NCI-H1694 treated with DMSO at 0.1 percent for 48 hours (cell line): ENCODE results near the gene DNAH5.
"Not testable (repeated sequence)": the region's sequence is repeated elsewhere in the genome, so short reads cannot be mapped to it uniquely, and the experiment has no call there.

Experiments used
- DNase-seq: peaks from one replicate; lab custom pipeline; 2025; lab: John Stamatoyannopoulos, UW

Gene DNAH5

DNA sequence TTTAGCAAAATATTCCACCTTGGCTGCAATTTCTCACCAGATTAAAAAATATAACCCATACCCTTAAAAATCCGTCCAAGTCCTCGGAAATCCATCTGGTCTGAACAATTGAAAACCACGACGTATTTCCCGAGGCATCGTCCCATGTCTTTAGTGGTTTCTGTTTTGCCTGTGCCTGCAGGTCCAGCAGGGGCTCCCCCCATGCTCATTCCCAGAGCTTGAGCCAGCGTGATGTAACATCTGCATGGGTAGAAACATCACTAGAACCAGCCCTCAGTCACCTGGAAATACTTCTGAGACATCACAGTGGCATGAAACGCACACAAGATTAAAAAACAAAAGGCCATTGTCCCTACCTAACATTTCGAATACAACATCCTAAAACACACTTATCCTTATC is 114.0 kb downstream of the DNAH5 start:
- no peak for DNase-seq

- DNase-seq = no peak
Measured at GRCh38 chr5:13821366-13821765, 123.1 kb downstream of the DNAH5 start.

GRCh38 chr5:13816126-13816525 is 128.4 kb downstream of the DNAH5 start:
- no peak for DNase-seq

GRCh38 chr5:13814301-13814700 is 130.2 kb downstream of the DNAH5 start:
- DNase-seq = no peak

DNA sequence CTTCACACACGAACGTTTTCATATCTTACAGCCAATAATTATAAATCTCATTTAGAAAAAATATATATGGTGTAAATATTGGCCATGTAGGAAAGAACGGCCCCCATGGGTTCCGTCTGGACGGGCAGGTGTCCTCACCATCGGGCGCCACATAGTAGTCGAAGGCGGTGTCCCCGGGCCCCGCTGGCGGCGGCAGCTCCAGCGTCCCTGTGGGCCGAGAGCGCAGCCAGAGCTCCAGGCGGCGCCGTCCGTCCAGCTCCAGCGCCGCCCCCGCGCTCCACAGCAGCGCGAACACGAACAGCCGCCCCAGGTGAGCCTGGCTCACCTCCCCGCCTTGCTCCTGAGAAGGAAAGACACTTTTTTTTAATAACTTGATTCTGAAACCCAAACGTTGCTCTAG is 134.6 kb downstream of the DNAH5 start:
- DNase-seq = no peak

DNA sequence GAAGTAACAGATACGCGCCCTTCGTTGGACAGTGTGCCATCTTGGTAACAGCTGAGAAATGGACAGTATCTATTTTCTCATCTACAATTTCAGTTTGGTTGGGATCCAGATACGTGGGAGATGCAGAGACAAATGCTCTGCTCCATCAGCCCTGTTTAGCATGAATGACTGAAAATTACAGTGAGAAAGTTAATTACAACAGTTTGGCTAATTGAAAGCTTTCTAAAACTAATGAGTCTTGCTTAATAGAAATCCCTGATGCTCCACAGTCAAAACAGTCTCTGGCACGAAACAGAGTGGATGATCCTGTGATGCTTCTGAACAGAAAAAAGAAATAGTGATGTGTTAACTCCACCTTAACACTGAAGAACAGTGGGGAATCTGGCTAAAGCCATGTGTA is 140.2 kb downstream of the DNAH5 start:
- no peak for DNase-seq

GRCh38 chr5:13798569-13798968 is 145.9 kb downstream of the DNAH5 start:
- DNase-seq = not testable (repeated sequence)

DNA sequence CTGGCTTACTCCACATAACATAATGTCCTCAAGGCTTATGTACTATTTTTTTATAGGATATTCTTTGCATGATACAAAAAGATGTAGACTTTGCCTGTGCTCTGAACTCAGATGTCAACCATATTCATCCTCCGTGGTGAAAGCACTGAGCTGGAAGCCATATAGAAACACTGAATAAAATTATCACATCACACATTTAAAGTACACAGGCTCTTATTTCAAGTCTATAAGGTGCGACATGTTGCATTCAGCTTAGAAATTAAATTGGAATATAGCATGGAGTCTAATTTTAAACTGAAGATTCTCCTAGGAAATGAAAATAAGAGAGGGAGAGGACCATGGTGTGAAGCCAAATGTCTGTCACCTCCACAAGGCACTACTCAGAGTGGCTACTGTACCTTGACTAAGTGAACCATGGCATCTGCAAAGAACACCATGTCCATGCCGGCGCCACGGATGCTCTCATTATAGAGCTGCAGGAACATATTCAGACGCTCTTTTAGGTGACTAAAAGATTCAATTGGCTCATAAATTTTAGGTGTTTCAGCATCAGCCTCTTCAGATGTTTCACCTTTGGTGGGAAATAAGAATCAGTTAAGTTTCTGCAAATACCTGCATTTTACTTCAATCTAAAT is 158.6 kb downstream of the DNAH5 start:
- DNase-seq = no peak

GRCh38 chr5:13783726-13784125 is 160.8 kb downstream of the DNAH5 start:
- no peak for DNase-seq

- no peak for DNase-seq
Measured at GRCh38 chr5:13780081-13780480, 164.4 kb downstream of the DNAH5 start.

DNA sequence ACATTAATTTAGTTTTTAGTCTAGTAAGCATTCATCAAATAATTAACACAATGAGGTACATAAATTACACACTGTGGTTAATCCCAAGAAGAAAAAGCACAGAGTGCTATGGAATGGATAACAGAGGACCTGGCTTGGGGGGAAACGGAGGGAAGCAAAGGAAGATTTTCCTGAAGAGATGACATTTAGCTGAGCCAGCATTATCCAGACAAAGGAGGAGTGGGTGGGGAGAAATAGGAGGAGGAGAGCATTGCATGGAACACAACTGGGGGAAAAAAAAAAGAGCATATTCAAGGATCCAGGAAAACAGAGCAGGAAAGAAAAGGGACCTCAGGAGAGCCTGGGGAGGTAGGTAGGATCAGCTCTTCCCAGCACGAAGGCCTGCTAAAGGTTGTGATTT is 170.8 kb downstream of the DNAH5 start:
- no peak for DNase-seq

GRCh38 chr5:13771011-13771571 is 173.4 kb downstream of the DNAH5 start:
- no peak for DNase-seq

GRCh38 chr5:13766236-13766635 is 178.3 kb downstream of the DNAH5 start:
- no peak for DNase-seq

- DNase-seq = no peak
Measured at GRCh38 chr5:13763719-13764118, 180.8 kb downstream of the DNAH5 start.

- no peak for DNase-seq
Measured at GRCh38 chr5:13749766-13750165, 194.7 kb downstream of the DNAH5 start.

- DNase-seq = no peak
Measured at GRCh38 chr5:13746026-13746425, 198.5 kb downstream of the DNAH5 start.

DNA sequence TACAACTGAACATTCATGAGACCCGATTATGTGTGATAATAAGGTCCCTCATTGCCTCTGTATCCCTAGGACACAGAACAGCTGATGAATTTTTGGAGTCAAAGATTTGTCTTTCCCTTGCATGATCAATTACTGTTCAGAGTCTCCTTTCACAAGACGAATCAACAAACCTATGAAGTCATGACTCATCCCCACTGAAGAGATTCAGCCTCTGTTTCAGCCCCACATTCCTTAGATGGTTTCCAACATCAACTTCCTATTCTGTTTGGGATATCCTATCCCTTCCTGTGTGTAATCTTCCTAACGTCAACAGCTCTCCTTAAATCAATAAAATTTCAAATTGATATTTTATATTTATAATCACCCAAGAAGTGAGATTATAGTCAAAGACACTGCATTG is 199.0 kb downstream of the DNAH5 start:
- no peak for DNase-seq

DNA sequence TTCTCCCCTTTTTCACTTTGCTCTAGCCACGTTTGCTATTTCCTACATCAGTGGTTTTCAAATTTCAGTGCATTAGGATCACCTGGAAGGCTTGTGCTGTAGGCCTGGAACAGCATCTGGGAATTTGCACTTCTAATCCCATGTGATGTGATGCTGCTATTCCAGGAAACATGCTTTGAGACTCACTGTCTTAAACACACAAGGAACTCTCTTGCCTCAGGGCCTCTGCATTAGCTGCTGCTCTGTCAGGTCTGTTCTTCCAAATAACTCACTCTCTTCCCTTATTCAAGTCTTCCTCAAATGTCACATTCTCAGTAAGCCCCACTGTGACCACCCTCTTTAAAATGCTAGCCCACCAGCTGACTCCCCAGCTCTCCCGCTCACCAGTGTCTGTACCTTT is 204.0 kb downstream of the DNAH5 start:
- no peak for DNase-seq

DNA sequence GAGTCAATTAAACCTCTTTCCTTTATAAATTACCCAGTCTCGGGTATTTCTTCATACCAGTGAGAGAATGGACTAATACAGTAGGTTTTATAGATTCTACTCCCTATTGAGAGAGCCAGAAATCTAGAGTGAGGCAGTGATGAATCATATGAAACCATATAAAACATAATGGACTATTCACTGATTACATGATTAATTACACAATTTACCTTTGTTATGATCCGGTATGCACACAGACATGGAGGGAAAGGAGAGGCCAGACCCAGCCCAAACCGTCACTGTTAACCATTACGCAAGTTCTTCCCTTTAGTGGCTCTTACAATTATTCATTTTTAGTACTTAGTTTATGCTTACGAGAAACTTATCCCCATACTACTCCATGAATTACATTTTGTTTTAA is 205.0 kb downstream of the DNAH5 start:
- no peak for DNase-seq

- no peak for DNase-seq
Measured at GRCh38 chr5:13735691-13736090, 208.8 kb downstream of the DNAH5 start.

- DNase-seq = no peak
Measured at GRCh38 chr5:13731121-13731628, 213.3 kb downstream of the DNAH5 start.

DNA sequence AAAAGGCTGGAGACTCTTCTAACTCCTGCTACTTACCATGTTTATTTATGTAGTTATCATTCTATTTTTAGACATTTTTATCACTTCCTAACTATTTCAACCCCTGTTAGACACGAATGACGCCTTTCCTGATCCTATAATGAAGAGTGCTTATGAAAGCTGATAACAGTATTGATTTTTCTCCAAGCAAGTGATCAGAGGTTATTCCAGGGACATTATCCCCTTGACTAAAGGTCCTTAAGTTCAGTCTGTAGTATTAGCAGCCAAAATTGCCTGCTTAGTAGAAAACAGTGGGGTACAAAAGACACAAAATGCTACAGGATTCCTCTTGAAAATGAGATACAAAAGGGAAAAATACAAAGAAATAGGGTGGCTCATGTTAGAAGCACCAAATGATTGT is 235.6 kb downstream of the DNAH5 start:
- no peak for DNase-seq

DNA sequence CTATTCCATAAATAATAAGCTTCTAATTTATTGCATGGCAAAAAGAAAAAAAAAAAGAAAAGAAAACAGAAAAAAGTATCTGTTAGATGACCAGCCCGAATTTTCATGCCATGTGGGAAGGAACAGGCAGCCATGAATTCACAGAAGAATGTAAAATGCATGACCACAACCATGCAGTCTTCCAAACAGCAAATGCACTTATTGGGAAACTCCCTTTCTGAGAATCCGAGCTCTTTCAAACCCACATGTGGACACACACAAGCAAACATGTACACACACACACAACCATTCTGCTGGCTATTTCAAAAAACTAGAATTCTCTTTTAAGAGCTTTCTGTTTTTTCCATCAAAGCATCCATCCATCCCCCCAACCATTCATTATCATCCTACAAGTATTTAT is 236.1 kb downstream of the DNAH5 start:
- no peak for DNase-seq

- no peak for DNase-seq
Measured at GRCh38 chr5:13704396-13704795, 240.1 kb downstream of the DNAH5 start.
